NCI-H2107 (cell line): ENCODE data around the gene SMARCA1.

Source experiments
- DNase-seq: peaks from one replicate; lab custom pipeline; 2025; lab: John Stamatoyannopoulos, UW

SMARCA1 gene

GRCh38 chrX:129529685-129530281 lies 6.5 kb upstream of the SMARCA1 start:
- peak; percentile 5 for DNase-seq

GRCh38 chrX:129525896-129526295 lies 2.6 kb upstream of the SMARCA1 start:
- no peak for DNase-seq

- no peak for DNase-seq
Measured at GRCh38 chrX:129525162-129525561, 1.9 kb upstream of the SMARCA1 start.

DNA sequence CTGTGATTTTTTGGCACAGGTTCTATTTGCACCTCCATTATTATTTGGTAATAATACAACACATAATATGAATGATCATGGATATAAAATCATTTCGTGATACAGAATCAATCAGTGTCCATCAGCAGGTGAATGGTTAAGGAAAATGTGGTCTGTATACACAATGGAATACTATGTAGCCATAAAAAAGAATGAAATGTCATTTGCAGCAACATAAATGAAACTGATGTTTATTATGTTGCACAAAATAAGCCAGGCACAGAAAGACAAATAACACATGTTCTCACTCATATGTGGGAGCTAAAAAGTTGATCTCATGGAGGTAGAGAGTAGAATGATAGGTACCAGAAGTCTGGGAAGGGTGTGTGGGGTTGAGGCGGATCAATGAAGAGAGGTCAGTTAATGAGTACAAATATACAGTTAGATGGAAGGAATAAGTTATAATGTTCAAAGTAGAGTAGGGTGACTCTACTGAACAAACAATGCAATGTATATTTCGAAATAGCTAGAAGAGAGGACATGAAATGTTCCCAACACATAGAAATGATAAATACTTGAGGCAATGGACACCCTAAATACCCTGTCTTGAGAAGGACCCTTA lies 1.1 kb upstream of the SMARCA1 start:
- no peak for DNase-seq

- peak; percentile 44 for DNase-seq
Measured at GRCh38 chrX:129522184-129523078, 859 bp downstream of the SMARCA1 start.

- DNase-seq: no peak
Measured at GRCh38 chrX:129520151-129520550, 3.1 kb downstream of the SMARCA1 start.

GRCh38 chrX:129516402-129516801 lies 6.9 kb downstream of the SMARCA1 start:
- DNase-seq: no peak

DNA sequence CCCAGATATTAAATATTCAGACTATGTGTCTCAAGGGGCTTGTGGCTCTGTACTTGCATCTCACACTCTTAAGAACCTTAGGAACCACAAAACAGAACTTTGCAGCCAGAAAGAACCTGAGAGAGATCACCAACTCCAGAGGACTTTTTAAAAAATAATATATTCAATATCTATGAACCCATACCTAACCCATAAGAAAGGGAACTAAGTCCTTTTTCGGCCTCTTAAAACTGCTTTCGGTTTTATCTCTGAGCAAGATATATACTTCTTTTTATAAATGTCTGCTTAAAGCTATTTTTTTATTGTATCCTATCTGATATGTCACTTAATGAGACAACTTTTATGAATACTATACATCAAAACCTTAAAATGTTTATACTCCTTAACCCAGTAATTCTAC lies 10.9 kb downstream of the SMARCA1 start:
- no peak for DNase-seq

- no peak for DNase-seq
Measured at GRCh38 chrX:129511689-129512088, 11.6 kb downstream of the SMARCA1 start.

DNA sequence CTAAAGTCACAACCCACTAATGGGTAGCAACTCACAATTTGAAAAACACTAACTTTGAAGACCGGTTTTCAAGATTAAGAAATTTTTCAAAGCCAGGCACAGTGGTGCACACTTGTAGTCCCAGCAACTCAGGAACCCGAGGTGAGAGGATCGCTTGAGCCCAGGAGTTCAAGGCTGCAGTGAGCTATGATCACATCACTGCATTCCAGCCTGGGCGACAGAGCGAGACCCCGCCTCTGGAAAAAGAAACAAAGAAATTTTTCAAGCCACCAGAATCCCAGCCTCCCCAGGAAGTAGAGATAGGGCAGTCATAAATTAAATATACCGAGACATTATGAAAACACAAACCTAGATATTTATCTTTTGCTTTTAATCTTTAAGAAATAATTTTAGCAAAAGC lies 13.0 kb downstream of the SMARCA1 start:
- DNase-seq: no peak

DNA sequence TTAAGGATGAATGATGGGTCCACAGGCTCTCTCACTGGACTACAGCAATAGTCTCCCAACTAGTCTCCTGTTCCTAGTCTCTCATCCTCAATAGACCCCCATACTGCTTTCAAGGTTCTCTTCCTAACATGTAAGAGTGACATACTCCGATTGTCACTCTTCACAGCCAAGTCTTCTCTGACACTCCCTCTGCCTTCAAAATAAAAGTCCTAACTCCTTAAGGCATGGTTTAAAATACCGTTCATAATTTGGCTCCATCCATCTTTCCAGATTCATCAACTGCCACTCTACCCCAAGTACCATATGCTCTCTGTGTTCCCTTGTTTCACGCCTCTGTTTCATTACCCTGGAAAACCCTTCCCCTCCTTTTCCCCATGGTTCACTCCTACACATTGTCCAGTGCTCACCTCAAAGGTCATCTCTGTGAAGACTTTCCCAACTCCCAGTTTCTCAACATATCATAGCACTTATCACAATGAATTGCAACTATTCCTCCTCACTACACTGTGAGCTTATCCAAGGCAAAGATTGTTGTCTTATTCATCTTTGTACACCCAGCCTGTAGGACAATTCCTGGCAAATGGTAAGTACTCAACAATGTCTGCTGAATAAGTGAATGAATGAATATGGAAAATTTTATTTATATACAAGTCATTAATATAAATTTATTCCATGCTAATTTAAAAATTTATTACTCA lies 26.0 kb downstream of the SMARCA1 start:
- no peak for DNase-seq

DNA sequence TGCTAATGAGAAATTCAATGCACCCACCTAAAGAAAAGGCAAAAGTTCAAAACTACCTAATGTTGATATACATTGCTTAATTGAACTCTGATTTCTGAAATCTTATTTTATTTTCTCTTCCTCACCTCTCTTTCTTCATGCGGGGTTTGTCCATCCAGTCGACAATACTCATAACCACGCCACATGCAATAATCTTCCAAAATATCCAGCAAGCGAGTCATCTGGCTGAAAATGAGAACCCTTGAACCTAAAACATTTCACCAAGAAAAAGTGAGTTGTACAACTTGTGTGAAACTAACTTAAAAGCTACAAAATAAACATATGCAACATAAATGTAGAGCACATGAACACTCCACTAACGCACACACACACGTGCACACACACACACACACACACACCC lies 26.7 kb downstream of the SMARCA1 start:
- DNase-seq: no peak

DNA sequence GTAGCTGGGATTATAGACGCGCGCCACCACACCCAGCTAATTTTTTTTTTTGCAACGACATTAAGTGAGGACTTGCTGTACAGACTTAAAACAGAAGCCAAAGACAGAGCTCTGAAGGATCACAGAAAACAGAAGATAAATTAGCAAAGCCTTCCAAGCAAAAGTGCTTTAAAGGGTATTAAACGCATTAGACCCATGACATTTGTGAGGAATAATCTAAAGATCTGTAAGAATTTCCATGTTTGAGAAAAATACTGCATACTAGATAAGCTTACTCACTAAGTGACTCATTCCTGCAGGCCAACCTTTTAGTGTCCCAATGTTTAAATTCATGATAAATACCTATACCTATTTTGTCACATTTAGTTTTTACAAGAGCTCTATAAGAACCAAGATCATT lies 27.4 kb downstream of the SMARCA1 start:
- DNase-seq: no peak

GRCh38 chrX:129494887-129495286 lies 28.4 kb downstream of the SMARCA1 start:
- no peak for DNase-seq

DNA sequence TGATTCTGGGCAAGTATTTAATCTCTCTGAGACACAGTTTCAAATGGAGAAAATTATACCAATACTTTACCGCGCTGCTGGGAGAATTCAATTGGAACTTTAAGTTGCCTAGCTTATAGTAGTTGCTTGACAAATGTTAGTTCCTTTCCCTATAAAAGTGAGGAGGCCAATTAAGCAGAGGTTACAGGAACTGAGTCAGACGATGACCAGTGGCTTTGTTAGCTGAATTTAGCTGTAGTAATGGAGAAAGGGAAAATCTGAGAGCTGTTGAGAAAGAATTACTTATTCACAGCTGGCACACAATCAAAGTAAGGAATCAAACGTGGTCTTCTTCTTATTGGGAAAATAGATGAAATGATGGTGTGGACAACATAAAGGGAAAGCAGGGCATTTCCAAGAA lies 29.6 kb downstream of the SMARCA1 start:
- DNase-seq: no peak

DNA sequence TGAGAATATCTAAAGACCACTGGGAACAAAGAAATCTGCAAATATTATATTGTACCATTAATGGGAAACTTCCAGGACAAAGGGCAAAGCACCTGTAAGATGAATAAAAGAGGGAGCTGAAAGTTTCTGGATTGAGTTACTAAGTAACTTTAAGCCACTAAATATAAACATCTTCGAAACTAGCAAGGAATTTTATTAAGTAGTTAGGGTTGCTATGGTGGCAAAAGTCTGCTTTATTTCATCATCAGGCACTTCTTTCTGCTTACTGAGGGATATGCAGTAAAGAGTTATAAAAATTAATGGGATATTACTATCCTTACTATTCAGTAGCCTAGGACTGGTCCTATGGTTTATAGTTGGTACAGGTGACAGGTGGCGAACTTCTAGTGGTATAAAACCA lies 33.0 kb downstream of the SMARCA1 start:
- no peak for DNase-seq

DNA sequence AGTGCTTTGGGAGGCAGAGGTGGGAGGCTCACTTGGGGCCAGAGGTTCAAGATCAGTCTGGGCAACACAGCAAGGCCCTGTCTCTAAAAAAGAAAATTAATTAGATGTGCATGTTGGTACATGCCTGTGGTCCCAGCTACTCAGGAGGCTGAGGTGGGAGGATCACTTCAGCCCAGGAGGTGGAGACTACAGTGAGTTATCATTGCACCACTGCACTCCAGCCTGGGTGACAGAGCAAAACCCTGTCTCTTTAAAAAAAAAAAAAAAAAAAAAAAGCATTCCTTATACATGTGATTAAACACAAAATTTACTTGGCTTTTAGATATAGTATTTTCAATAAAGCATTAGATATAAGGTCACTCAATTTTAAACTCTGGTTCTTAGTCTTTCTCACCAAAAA lies 34.9 kb downstream of the SMARCA1 start:
- no peak for DNase-seq

DNA sequence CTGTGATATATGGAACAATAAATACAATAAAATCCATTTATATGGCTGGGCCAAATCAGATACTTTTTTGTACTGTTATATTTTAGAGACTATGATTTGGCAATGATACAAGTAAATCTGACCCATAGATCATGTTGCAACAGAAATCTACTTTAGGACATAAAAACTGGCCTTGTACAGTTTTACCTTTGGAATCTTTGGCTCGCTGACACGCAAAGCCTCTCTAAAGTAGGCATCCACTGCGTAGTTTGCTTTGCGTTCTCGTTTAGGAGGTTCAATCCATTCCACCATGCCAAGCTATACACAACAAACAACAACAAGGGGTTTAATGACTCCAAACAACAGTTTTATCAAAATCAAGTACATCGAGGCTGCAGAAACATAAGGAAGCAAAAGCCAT lies 42.4 kb downstream of the SMARCA1 start:
- no peak for DNase-seq

GRCh38 chrX:129478516-129478915 lies 44.8 kb downstream of the SMARCA1 start:
- no peak for DNase-seq

- DNase-seq: no peak
Measured at GRCh38 chrX:129472116-129472515, 51.2 kb downstream of the SMARCA1 start.

DNA sequence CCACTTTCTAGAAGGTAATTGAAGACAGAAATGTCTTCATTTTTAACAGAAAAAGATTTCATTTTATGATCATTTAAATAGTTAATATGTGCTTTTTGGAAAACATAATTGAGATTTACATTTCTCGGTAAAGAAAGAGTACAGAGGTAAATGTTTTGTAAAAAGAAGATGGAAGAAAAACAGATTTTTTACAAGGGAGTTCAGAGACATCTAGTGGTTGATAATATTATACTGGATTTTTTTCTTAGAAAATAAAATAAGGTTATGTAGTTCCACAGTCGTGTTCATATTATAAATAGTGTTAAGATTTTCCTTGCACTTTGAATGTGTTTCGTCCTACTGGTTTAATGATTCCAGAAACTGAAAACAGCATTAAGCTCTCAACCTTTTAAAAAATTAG lies 60.6 kb downstream of the SMARCA1 start:
- no peak for DNase-seq

- DNase-seq: no peak
Measured at GRCh38 chrX:129461801-129462456, 61.4 kb downstream of the SMARCA1 start.
